WTC11 (cell line): ENCODE measurements around the gene ROR2. TPM values are rescaled to one million over a fixed set of nuclear protein-coding genes. Genes with fewer than 3 reads are reported as not detected.

Source experiments
- ATAC-seq: fragments of 200-7000 bp; cut with Tn5 transposase; 2 replicates; pipeline ENCODE4 v1.10.0; 2021; ENCODE audit warnings: mild to moderate bottlenecking, moderate library complexity
- CTCF ChIA-PET: fragments of 300-600 bp; sonication (Branson Sonifier 250); formaldehyde crosslinking; loops from one replicate; lab custom pipeline; 2021; ENCODE audit warnings: antibody characterized with exemption; lab: Charles Lee
- POLR2A ChIA-PET: fragments of 350-600 bp; sonication (Branson Sonifier 250); formaldehyde crosslinking; loops from one replicate; lab custom pipeline; 2021; ENCODE audit warnings: antibody characterized with exemption; lab: Charles Lee
- DNase-seq: peaks from one replicate; pipeline ENCODE4 v3.0.0; 2021; ENCODE audit warnings: low spot score
- H3K27ac Mint-ChIP-seq: 2 replicates; pipeline ENCODE4 v1.8.0; 2021; ENCODE audit warnings: mixed read lengths
- H3K27me3 Mint-ChIP-seq: 2 replicates; pipeline ENCODE4 v1.8.0; 2021; ENCODE audit warnings: low read depth, mild to moderate bottlenecking, moderate library complexity, mixed read lengths
- H3K36me3 Mint-ChIP-seq: 2 replicates; pipeline ENCODE4 v1.8.0; 2021; ENCODE audit warnings: mixed read lengths
- H3K4me1 Mint-ChIP-seq: 2 replicates; pipeline ENCODE4 v1.8.0; 2022; ENCODE audit warnings: mixed read lengths
- H3K4me3 Mint-ChIP-seq: 2 replicates; pipeline ENCODE4 v1.8.0; 2021; ENCODE audit warnings: mild to moderate bottlenecking, moderate library complexity, mixed read lengths
- H3K9me3 Mint-ChIP-seq: 2 replicates; pipeline ENCODE4 v1.8.0; 2021; ENCODE audit warnings: mixed read lengths
- ATF1 ChIP-seq: sonication (generic); formaldehyde crosslinking; IDR thresholded peaks from 2 replicates; pipeline ENCODE4 v1.8.1; 2023; ENCODE audit warnings: mild to moderate bottlenecking, moderate library complexity, missing genetic modification reagents
- CREM ChIP-seq: sonication (generic); formaldehyde crosslinking; IDR thresholded peaks from 2 replicates; pipeline ENCODE4 v1.8.1; 2022; ENCODE audit warnings: mild to moderate bottlenecking, missing genetic modification reagents, moderate library complexity
- ELF4 ChIP-seq: sonication (generic); formaldehyde crosslinking; IDR thresholded peaks from 2 replicates; pipeline ENCODE4 v1.8.1; 2022; ENCODE audit warnings: low read depth, mild to moderate bottlenecking, moderate library complexity, missing genetic modification reagents
- JAZF1 ChIP-seq: fragments of 250-450 bp; sonication (Bioruptor Pico); IDR thresholded peaks from 2 replicates; pipeline ENCODE4 v1.9.0; 2021; ENCODE audit warnings: moderate library complexity, mild to moderate bottlenecking, inconsistent platforms
- NFATC4 ChIP-seq: fragments of 250-450 bp; sonication (Bioruptor Pico); IDR thresholded peaks from 2 replicates; pipeline ENCODE4 v1.9.0; 2021; ENCODE audit warnings: mild to moderate bottlenecking
- RELA ChIP-seq: sonication (generic); formaldehyde crosslinking; IDR thresholded peaks from 2 replicates; pipeline ENCODE4 v1.8.1; 2022; ENCODE audit warnings: missing genetic modification reagents, mild to moderate bottlenecking, borderline replicate concordance
- ZNF121 ChIP-seq: sonication (generic); formaldehyde crosslinking; IDR thresholded peaks from 2 replicates; pipeline ENCODE4 v1.8.0; 2023; ENCODE audit warnings: missing genetic modification reagents
- ZNF138 ChIP-seq: sonication (generic); formaldehyde crosslinking; conservative IDR thresholded peaks from 2 replicates; pipeline ENCODE4 v1.8.1; 2022; ENCODE audit warnings: mild to moderate bottlenecking, moderate library complexity, missing genetic modification reagents
- ZNF396 ChIP-seq: fragments of 250-450 bp; sonication (Bioruptor Pico); IDR thresholded peaks from 2 replicates; pipeline ENCODE4 v1.8.0; 2021; ENCODE audit warnings: mild to moderate bottlenecking, moderate library complexity, borderline replicate concordance
- total RNA-seq: library from RNA; stranded (reverse); gene quantifications from 3 replicates; pipeline ENCODE4 v1.2.3, GENCODE V29; 2021
- TF ChIP-seq, protein P1 (sequence below): sonication (generic); formaldehyde crosslinking; conservative IDR thresholded peaks from 2 replicates; pipeline ENCODE4 v1.8.1; 2023; ENCODE audit warnings: mild to moderate bottlenecking, low read depth, missing genetic modification reagents, moderate library complexity
- TF ChIP-seq, protein P2 (sequence below): fragments of 250-450 bp; sonication (Bioruptor Pico); IDR thresholded peaks from 2 replicates; pipeline ENCODE4 v1.8.0; 2021; ENCODE audit warnings: mild to moderate bottlenecking
- TF ChIP-seq, protein P3 (sequence below): sonication (generic); formaldehyde crosslinking; IDR thresholded peaks from 2 replicates; pipeline ENCODE4 v1.8.1; 2023; ENCODE audit warnings: mild to moderate bottlenecking, missing genetic modification reagents
- TF ChIP-seq, protein P4 (sequence below): sonication (generic); formaldehyde crosslinking; IDR thresholded peaks from 2 replicates; pipeline ENCODE4 v1.8.0; 2023; ENCODE audit warnings: missing genetic modification reagents

ROR2 gene
- total RNA-seq, 1 experiment from 2014 or later: 19.8 TPM

DNA sequence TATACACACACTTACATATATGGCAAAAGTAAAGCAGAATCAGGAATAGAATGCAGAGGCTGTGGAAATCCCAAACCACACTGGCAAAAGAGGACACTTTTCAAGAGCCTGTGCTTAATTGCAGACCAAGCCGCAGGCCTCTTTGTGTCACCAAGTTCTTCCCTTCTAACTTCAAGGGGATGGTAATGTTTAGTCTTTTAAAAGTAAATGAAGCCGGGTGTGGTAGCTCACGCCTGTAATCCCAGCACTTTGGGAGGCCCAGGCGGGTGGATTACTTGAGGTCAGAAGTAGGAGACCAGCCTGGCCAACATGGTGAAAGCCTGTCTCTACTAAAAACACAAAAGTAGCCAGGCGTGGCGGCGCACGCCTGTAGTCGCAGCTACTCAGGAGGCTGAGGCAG, 28.7 kb downstream of the ROR2 start:
- ATAC-seq: peak; percentile 90
- DNase-seq: peak; percentile 38
- Mint-ChIP-seq H3K4me3 (no peak overlapping the region), H3K27me3 (peaks cover 31% of the 10 kb centered on the region), H3K36me3 (0 out of 2 replicates have a peak, but pooled peaks cover 2% of the 10 kb centered on the region), H3K27ac (no peak overlapping the region), H3K4me1 (peaks cover 44% of the 10 kb centered on the region), H3K9me3 (no peaks in the 10 kb centered on the region)
- CTCF ChIA-PET: no interaction called here
- TF ChIP-seq, protein P1, sequence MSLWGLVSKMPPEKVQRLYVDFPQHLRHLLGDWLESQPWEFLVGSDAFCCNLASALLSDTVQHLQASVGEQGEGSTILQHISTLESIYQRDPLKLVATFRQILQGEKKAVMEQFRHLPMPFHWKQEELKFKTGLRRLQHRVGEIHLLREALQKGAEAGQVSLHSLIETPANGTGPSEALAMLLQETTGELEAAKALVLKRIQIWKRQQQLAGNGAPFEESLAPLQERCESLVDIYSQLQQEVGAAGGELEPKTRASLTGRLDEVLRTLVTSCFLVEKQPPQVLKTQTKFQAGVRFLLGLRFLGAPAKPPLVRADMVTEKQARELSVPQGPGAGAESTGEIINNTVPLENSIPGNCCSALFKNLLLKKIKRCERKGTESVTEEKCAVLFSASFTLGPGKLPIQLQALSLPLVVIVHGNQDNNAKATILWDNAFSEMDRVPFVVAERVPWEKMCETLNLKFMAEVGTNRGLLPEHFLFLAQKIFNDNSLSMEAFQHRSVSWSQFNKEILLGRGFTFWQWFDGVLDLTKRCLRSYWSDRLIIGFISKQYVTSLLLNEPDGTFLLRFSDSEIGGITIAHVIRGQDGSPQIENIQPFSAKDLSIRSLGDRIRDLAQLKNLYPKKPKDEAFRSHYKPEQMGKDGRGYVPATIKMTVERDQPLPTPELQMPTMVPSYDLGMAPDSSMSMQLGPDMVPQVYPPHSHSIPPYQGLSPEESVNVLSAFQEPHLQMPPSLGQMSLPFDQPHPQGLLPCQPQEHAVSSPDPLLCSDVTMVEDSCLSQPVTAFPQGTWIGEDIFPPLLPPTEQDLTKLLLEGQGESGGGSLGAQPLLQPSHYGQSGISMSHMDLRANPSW: no peak
- TF ChIP-seq ZNF121: 0 out of 2 replicates have a peak, but pooled peaks have one; percentile 2
- POLR2A ChIA-PET: interaction anchor here (0.6 to 0.7 kb wide), 3 partner anchors 49 to 194 kb away, joined by 3 to 5 read pairs (median 3); no protein-coding TSS in a partner anchor

DNA sequence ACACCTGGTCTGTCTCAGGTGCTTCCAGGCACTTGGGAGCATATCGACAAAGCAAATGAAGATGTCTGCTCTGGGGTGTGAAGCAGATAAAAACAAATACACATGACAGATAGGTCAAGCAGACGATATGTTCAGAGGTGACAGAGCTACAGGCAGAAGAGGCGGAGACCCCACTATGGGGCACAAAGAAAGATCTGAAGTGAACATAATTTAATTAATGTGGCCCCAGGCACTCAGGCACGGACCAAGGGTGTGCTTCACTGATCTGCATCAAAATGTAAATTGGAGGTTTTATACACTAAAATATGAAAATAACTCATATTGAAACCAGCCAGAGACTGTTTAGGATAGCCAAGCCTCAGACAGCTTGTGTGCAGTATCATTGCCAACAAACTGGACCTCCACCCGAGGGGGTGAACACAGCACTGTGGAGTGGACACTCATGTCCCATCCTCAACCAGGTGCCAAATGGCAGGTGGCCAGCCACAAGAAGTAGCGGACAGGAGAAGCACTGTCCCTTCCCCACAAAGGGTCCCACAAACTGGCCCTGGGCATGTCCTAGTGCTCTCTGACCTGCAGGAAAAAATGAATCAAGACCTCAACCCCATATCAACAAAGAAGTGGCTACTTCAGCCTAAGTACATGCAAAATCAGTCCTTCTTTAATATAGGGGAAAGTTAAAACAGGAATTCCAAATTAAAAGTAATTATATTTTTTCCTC, 29.2 kb downstream of the ROR2 start:
- no peak for DNase-seq
- no peak for ATAC-seq
- H3K4me1 Mint-ChIP-seq: peaks cover 44% of the 10 kb centered on the region
- TF ChIP-seq CREM (CRISPR knock-in tag): no peak
- TF ChIP-seq, protein P2, sequence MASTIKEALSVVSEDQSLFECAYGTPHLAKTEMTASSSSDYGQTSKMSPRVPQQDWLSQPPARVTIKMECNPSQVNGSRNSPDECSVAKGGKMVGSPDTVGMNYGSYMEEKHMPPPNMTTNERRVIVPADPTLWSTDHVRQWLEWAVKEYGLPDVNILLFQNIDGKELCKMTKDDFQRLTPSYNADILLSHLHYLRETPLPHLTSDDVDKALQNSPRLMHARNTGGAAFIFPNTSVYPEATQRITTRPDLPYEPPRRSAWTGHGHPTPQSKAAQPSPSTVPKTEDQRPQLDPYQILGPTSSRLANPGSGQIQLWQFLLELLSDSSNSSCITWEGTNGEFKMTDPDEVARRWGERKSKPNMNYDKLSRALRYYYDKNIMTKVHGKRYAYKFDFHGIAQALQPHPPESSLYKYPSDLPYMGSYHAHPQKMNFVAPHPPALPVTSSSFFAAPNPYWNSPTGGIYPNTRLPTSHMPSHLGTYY (CRISPR knock-in tag): no peak
- no peak for TF ChIP-seq RELA (CRISPR knock-in tag)
- no peak for TF ChIP-seq NFATC4 (CRISPR knock-in tag)
- no peak for TF ChIP-seq ZNF138
- TF ChIP-seq, protein P3, sequence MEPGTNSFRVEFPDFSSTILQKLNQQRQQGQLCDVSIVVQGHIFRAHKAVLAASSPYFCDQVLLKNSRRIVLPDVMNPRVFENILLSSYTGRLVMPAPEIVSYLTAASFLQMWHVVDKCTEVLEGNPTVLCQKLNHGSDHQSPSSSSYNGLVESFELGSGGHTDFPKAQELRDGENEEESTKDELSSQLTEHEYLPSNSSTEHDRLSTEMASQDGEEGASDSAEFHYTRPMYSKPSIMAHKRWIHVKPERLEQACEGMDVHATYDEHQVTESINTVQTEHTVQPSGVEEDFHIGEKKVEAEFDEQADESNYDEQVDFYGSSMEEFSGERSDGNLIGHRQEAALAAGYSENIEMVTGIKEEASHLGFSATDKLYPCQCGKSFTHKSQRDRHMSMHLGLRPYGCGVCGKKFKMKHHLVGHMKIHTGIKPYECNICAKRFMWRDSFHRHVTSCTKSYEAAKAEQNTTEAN (CRISPR knock-in tag): no peak
- TF ChIP-seq JAZF1 (CRISPR knock-in tag): no peak
- TF ChIP-seq, protein P4, sequence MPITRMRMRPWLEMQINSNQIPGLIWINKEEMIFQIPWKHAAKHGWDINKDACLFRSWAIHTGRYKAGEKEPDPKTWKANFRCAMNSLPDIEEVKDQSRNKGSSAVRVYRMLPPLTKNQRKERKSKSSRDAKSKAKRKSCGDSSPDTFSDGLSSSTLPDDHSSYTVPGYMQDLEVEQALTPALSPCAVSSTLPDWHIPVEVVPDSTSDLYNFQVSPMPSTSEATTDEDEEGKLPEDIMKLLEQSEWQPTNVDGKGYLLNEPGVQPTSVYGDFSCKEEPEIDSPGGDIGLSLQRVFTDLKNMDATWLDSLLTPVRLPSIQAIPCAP (CRISPR knock-in tag): no peak
- TF ChIP-seq ATF1: no peak
- TF ChIP-seq ELF4 (CRISPR knock-in tag): no peak
- peaks cover 31% of the 10 kb centered on the region for H3K27me3 Mint-ChIP-seq
- H3K27ac Mint-ChIP-seq: no peak overlapping the region
- ChIA-PET CTCF (interaction anchor here (0.8 to 0.9 kb wide), 2 partner anchors 30 to 34 kb away, joined by 3 read pairs; no protein-coding TSS in a partner anchor), POLR2A (interaction anchor here (0.6 to 0.7 kb wide), 3 partner anchors 50 to 194 kb away, joined by 3 to 5 read pairs (median 3); no protein-coding TSS in a partner anchor)
- H3K36me3 Mint-ChIP-seq: 0 out of 2 replicates have a peak, but pooled peaks cover 2% of the 10 kb centered on the region
- H3K4me3 Mint-ChIP-seq: 0 out of 2 replicates have a peak overlapping the region, but pooled peaks have one; percentile 17
- no peaks in the 10 kb centered on the region for H3K9me3 Mint-ChIP-seq

DNA sequence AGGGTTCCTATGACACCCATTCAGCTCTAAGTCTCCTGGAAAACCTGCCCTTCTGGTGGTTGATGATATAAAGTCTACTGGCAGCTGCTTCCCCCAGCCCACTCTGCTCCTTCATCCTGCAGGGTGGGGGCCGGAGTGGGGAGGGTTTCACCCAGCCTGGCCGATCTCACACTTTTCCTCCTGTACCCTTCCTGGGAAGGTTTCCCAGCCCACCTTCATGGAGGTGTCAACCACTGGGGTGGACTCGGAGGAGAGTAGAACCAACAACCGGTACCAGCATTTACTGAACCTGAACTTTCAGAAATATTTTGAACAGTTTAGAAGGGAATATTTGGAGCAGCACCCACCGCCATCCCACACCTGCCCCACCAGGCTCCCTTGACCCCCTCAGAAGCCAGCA, 30.4 kb downstream of the ROR2 start:
- no peak for TF ChIP-seq ZNF396 (CRISPR knock-in tag)
- TF ChIP-seq, all 79 proteins: peak for 0
- no peak overlapping the region for H3K27ac Mint-ChIP-seq
- H3K36me3 Mint-ChIP-seq: peaks cover 2% of the 10 kb centered on the region; the same call in 1 of the 2 replicates
- peaks cover 44% of the 10 kb centered on the region for H3K4me1 Mint-ChIP-seq
- H3K9me3 Mint-ChIP-seq: peaks cover 3% of the 10 kb centered on the region; the same call in 1 of the 2 replicates
- DNase-seq: no peak
- ChIA-PET POLR2A (interaction anchor here (0.5 to 0.7 kb wide), 2 partner anchors 10 to 89 kb away, joined by 3 read pairs; no protein-coding TSS in a partner anchor), CTCF (interaction anchor here (0.8 to 0.9 kb wide), 2 partner anchors 31 to 35 kb away, joined by 3 read pairs; no protein-coding TSS in a partner anchor)
- H3K27me3 Mint-ChIP-seq: peaks cover 33% of the 10 kb centered on the region
- no peak for ATAC-seq
- H3K4me3 Mint-ChIP-seq: no peak overlapping the region
